GM18907 (cell line): ENCODE data around the gene MMP14.

Source experiments
- ATAC-seq: cut with Tn5 transposase; IDR thresholded peaks from one replicate; pipeline ENCODE4 v1.9.1; 2021; ENCODE audit warnings: mild to moderate bottlenecking, moderate library complexity; ENCODE audit not compliant: unreplicated experiment

MMP14 gene

GRCh38 chr14:22883173-22883976, 47.0 kb downstream of the MMP14 start, which contains the start of gene REM2:
Gene REM2, plus strand, starts transcription at chr14:22883222. Its CDS starts 66 bp downstream, at chr14:22883288.
- no peak for ATAC-seq

GRCh38 chr14:22884076-22884737, 47.8 kb downstream of the MMP14 start:
- no peak for ATAC-seq

GRCh38 chr14:22884738-22885523, 48.5 kb downstream of the MMP14 start:
- ATAC-seq: no peak

- no peak for ATAC-seq
Measured at GRCh38 chr14:22885975-22886374, 49.6 kb downstream of the MMP14 start.

GRCh38 chr14:22886500-22887259, 50.3 kb downstream of the MMP14 start:
- peak; percentile 58 for ATAC-seq

- peak; percentile 48 for ATAC-seq
Measured at GRCh38 chr14:22887260-22887989, 51.0 kb downstream of the MMP14 start.

GRCh38 chr14:22887990-22888378, 51.6 kb downstream of the MMP14 start:
- peak; percentile 43 for ATAC-seq

GRCh38 chr14:22888662-22889061, 52.3 kb downstream of the MMP14 start:
- no peak for ATAC-seq

GRCh38 chr14:22890416-22890815, 54.0 kb downstream of the MMP14 start:
- ATAC-seq: no peak

GRCh38 chr14:22892488-22892887, 56.1 kb downstream of the MMP14 start:
- no peak for ATAC-seq

- no peak for ATAC-seq
Measured at GRCh38 chr14:22893706-22894105, 57.3 kb downstream of the MMP14 start.

GRCh38 chr14:22895402-22895801, 59.0 kb downstream of the MMP14 start:
- no peak for ATAC-seq

GRCh38 chr14:22896356-22896755, 60.0 kb downstream of the MMP14 start:
- ATAC-seq: no peak

- no peak for ATAC-seq
Measured at GRCh38 chr14:22896760-22897159, 60.4 kb downstream of the MMP14 start.

- ATAC-seq: no peak
Measured at GRCh38 chr14:22897357-22897756, 61.0 kb downstream of the MMP14 start.
